Measurements from ENCODE around the gene VCP. TPM values are rescaled to one million over a fixed set of nuclear protein-coding genes. Genes with fewer than 3 reads are reported as not detected.
A peak's percentile ranks its signal among the peaks of the same experiment; 100 is the strongest.

The VCP gene
- total RNA-seq, 2 experiments from 2014 or later = 215 to 224 TPM

- TF ChIP-seq CTCF (IDR thresholded peaks at IDR 0.05) = no peak
- H3K27ac Mint-ChIP-seq = peak within 1 kb of the TSS; percentile 97
- H3K4me1 Mint-ChIP-seq (ENCODE audit: low read depth) = peaks cover 21% of the 10 kb centered on the region
- ChIA-PET CTCF (interaction anchor here (0.9 to 8.2 kb wide), 10 partner anchors 8 to 320 kb away, joined by 3 to 83 read pairs (median 5); partner anchors contain the start of genes PIGO and STOML2), POLR2A (interaction anchor here (0.7 to 7.5 kb wide), 14 partner anchors 9 to 91 kb away, joined by 3 to 101 read pairs (median 5); partner anchors contain the start of genes PIGO, STOML2 and VCP)
- intact Hi-C loops (cut with micrococcal nuclease) = no loop called here
- peak; percentile 91 for DNase-seq
- H3K9me3 Mint-ChIP-seq = no peaks in the 10 kb centered on the region
- peak; percentile 90 for ATAC-seq
- H3K36me3 Mint-ChIP-seq (ENCODE audit: low read depth) = peaks cover 36% of the 10 kb centered on the region
- peak within 1 kb of the TSS; percentile 90 for H3K4me3 Mint-ChIP-seq
- H3K27me3 Mint-ChIP-seq = no peaks in the 10 kb centered on the region
Observed at GRCh38 chr9:35079426-35080341, 7.3 kb upstream of the VCP start, which contains the start of gene FANCG. Gene FANCG (minus strand): TSS chr9:35079942. CDS start chr9:35079524, 418 bp downstream.

GRCh38 chr9:35079041-35079425, 6.6 kb upstream of the VCP start:
- Mint-ChIP-seq H3K36me3 (ENCODE audit: low read depth) (peaks cover 43% of the 10 kb centered on the region), H3K4me3 (peak overlapping the region; percentile 90), H3K27ac (peak overlapping the region; percentile 97), H3K9me3 (no peaks in the 10 kb centered on the region), H3K27me3 (no peaks in the 10 kb centered on the region), H3K4me1 (ENCODE audit: low read depth) (peaks cover 21% of the 10 kb centered on the region)
- ChIA-PET CTCF (interaction anchor here (1.0 to 8.2 kb wide), 7 partner anchors 10 to 180 kb away, joined by 4 to 83 read pairs (median 5); partner anchors contain the start of gene PIGO), POLR2A (interaction anchor here (0.7 to 7.5 kb wide), 10 partner anchors 8 to 131 kb away, joined by 3 to 101 read pairs (median 6); partner anchors contain the start of genes PIGO, STOML2 and VCP)
- DNase-seq = peak; percentile 18
- no peak for ATAC-seq
- no peak for TF ChIP-seq CTCF (IDR thresholded peaks at IDR 0.05)
- intact Hi-C loops (cut with micrococcal nuclease) = no loop called here

GRCh38 chr9:35078066-35078465, 5.6 kb upstream of the VCP start:
- intact Hi-C loops (cut with micrococcal nuclease) = no loop called here
- no peak for TF ChIP-seq CTCF (IDR thresholded peaks at IDR 0.05)
- peaks cover 48% of the 10 kb centered on the region for H3K36me3 Mint-ChIP-seq (ENCODE audit: low read depth)
- POLR2A ChIA-PET = interaction anchor here (1.1 to 7.5 kb wide), 5 partner anchors 7 to 25 kb away, joined by 5 to 101 read pairs (median 34); partner anchors contain the start of genes PIGO, STOML2 and VCP
- no peaks in the 10 kb centered on the region for H3K27me3 Mint-ChIP-seq
- no peak overlapping the region for H3K27ac Mint-ChIP-seq
- ATAC-seq = no peak
- no peak for DNase-seq
- peaks cover 31% of the 10 kb centered on the region for H3K4me1 Mint-ChIP-seq (ENCODE audit: low read depth)
- CTCF ChIA-PET = interaction anchor here (1.6 to 8.2 kb wide), 3 partner anchors 17 to 179 kb away, joined by 3 to 83 read pairs (median 14); partner anchors contain the start of gene PIGO
- H3K4me3 Mint-ChIP-seq = peak overlapping the region; percentile 90
- H3K9me3 Mint-ChIP-seq = no peaks in the 10 kb centered on the region

- no peak for TF ChIP-seq CTCF (IDR thresholded peaks at IDR 0.05)
- no peak for DNase-seq
- CTCF ChIA-PET = interaction anchor here (1.0 to 8.2 kb wide), 3 partner anchors 18 to 374 kb away, joined by 3 to 83 read pairs (median 5); partner anchors contain the start of genes ATOSB and PIGO
- no peak overlapping the region for H3K4me3 Mint-ChIP-seq
- no peaks in the 10 kb centered on the region for H3K9me3 Mint-ChIP-seq
- ATAC-seq = no peak
- no peaks in the 10 kb centered on the region for H3K27me3 Mint-ChIP-seq
- POLR2A ChIA-PET = interaction anchor here (1.2 to 7.5 kb wide), 3 partner anchors 10 to 26 kb away, joined by 6 to 101 read pairs (median 40); partner anchors contain the start of genes PIGO and STOML2
- peaks cover 36% of the 10 kb centered on the region for H3K4me1 Mint-ChIP-seq (ENCODE audit: low read depth)
- intact Hi-C loops (cut with micrococcal nuclease) = no loop called here
- H3K27ac Mint-ChIP-seq = no peak overlapping the region
- peaks cover 52% of the 10 kb centered on the region for H3K36me3 Mint-ChIP-seq (ENCODE audit: low read depth)
Observed at GRCh38 chr9:35076848-35077247, 4.4 kb upstream of the VCP start.

Measured in activated CD8-positive, alpha-beta T cell treated with anti-CD3 and anti-CD28 coated beads for 36 hours (primary cell).